ENCODE results near the gene RCBTB1.

GRCh38 chr13:49630580-49630979, 45.2 kb upstream of the RCBTB1 start:
- TF ChIP-seq CTCF (IDR thresholded peaks at IDR 0.05) (no peak), POLR2A (IDR thresholded peaks at IDR 0.05) (no peak)
